A549 (cell line): ENCODE results near the gene SLC10A1. TPM values are rescaled to one million over a fixed set of nuclear protein-coding genes. Genes with fewer than 3 reads are reported as not detected.

Experiments
- ATAC-seq, 2 experiments: fragments of 200-7000 bp in 1 of 2; fragments of >200 bp in 1 of 2; cut with Nextera tagmentation in 1 of 2; cut with Tn5 transposase in 1 of 2; 3 replicates each; pipeline versions ENCODE4 v1.8.0 to v1.9.1; 2018 to 2020; ENCODE audit warnings: mild to moderate bottlenecking in 1 of 2, moderate library complexity in 1 of 2
- CTCF ChIA-PET: fragments of 300-600 bp; sonication (Branson Sonifier 250); formaldehyde crosslinking; extraction: SDS; loops from one replicate; lab custom pipeline; 2021; ENCODE audit warnings: antibody characterized with exemption, inconsistent platforms; lab: Yijun Ruan, JAX
- POLR2A ChIA-PET: fragments of 350-600 bp; formaldehyde crosslinking; extraction: SDS; loops from one replicate; lab custom pipeline; 2021; ENCODE audit warnings: antibody characterized with exemption, inconsistent platforms; lab: Yijun Ruan, JAX
- DNase-seq, 2 experiments: peaks; one replicate each; pipeline versions ENCODE4 v3.0.0 to v3.0.0-alpha.2; 2011 to 2016; ENCODE audit warnings: low read depth in 1 of 2, low spot score in 1 of 2
- FAIRE-seq: peaks from 2 replicates; lab custom pipeline; 2011; peaks lifted over from hg19 to GRCh38; lab: Jason Lieb, UNC
- H3K27ac ChIP-seq, 2 experiments: fragments of >200 bp; sonication (Bioruptor Twin); formaldehyde crosslinking; 3 replicates each; pipeline ENCODE4 v1.5.1; 2016 to 2017
- H3K4me1 ChIP-seq: fragments of >200 bp; sonication (Bioruptor Twin); formaldehyde crosslinking; 3 replicates; pipeline ENCODE4 v1.6.1; 2016
- H3K4me2 ChIP-seq: fragments of >200 bp; sonication (Bioruptor Twin); formaldehyde crosslinking; 3 replicates; pipeline ENCODE4 v1.6.1; 2016
- H3K4me3 ChIP-seq: fragments of >200 bp; sonication (Bioruptor Twin); formaldehyde crosslinking; 3 replicates; pipeline ENCODE4 v1.5.1; 2016
- H3K9me3 ChIP-seq: fragments of >200 bp; sonication (Bioruptor Twin); formaldehyde crosslinking; 3 replicates; pipeline ENCODE4 v1.6.1; 2016
- CHD2 ChIP-seq: fragments of 150-350 bp; IDR thresholded peaks from 2 replicates; pipeline ENCODE4 v1.6.1; 2014; ENCODE audit warnings: low read length; ENCODE audit not compliant: partially characterized antibody
- CTCF ChIP-seq: fragments of >200 bp; sonication (Bioruptor Twin); formaldehyde crosslinking; IDR thresholded peaks from 3 replicates; pipeline ENCODE4 v1.5.1; 2016
- E2F6 ChIP-seq: IDR thresholded peaks from 2 replicates; pipeline ENCODE4 v1.6.1; 2012; ENCODE audit warnings: low read depth, borderline replicate concordance
- EHF ChIP-seq: fragments of 250-450 bp; sonication (Bioruptor Pico); IDR thresholded peaks from 2 replicates; pipeline ENCODE4 v1.5.0; 2020; ENCODE audit warnings: mild to moderate bottlenecking
- EHMT2 ChIP-seq: fragments of 200-600 bp; sonication (generic); IDR thresholded peaks from 2 replicates; pipeline ENCODE4 v1.6.1; 2016; ENCODE audit warnings: antibody characterized with exemption, low read depth, mild to moderate bottlenecking, moderate library complexity
- ELK1 ChIP-seq: fragments of 150-350 bp; IDR thresholded peaks from 2 replicates; pipeline ENCODE4 v1.6.1; 2014; ENCODE audit warnings: low read depth, mild to moderate bottlenecking, low read length
- EP300 ChIP-seq, 2 experiments: fragments of >200 bp; sonication (Bioruptor Twin); formaldehyde crosslinking; IDR thresholded peaks; 2 replicates in 1 of 2; 3 replicates in 1 of 2; pipeline ENCODE4 v1.6.1; 2016 to 2017
- HDAC2 ChIP-seq: fragments of 200-600 bp; sonication (generic); IDR thresholded peaks from 2 replicates; pipeline ENCODE4 v1.6.1; 2016
- HES2 ChIP-seq: fragments of >200 bp; sonication (Bioruptor Twin); formaldehyde crosslinking; IDR thresholded peaks from 2 replicates; pipeline ENCODE4 v1.6.1; 2016
- HEYL ChIP-seq: fragments of 250-450 bp; sonication (Bioruptor Pico); IDR thresholded peaks from 2 replicates; pipeline ENCODE4 v1.8.0; 2021; ENCODE audit warnings: mild to moderate bottlenecking, moderate library complexity
- HOXA7 ChIP-seq: fragments of 250-450 bp; sonication (Bioruptor Pico); IDR thresholded peaks from 2 replicates; pipeline ENCODE4 v1.5.0; 2020; ENCODE audit warnings: mild to moderate bottlenecking, moderate library complexity
- HOXB13 ChIP-seq: fragments of 250-450 bp; sonication (Bioruptor Pico); IDR thresholded peaks from 2 replicates; pipeline ENCODE4 v1.5.0; 2020; ENCODE audit warnings: low read depth, mild to moderate bottlenecking, moderate library complexity
- KDM1A ChIP-seq: fragments of 200-600 bp; sonication (generic); IDR thresholded peaks from 2 replicates; pipeline ENCODE4 v1.6.1; 2016; ENCODE audit warnings: low read depth, mild to moderate bottlenecking
- KDM5A ChIP-seq: fragments of 200-600 bp; sonication (generic); IDR thresholded peaks from 2 replicates; pipeline ENCODE4 v1.6.1; 2016; ENCODE audit warnings: antibody characterized with exemption, mild to moderate bottlenecking
- MAFK ChIP-seq: fragments of 450-650 bp; IDR thresholded peaks from 2 replicates; pipeline ENCODE4 v1.6.1; 2014; ENCODE audit not compliant: partially characterized antibody
- MAX ChIP-seq: IDR thresholded peaks from 2 replicates; pipeline ENCODE4 v1.6.1; 2012
- MAZ ChIP-seq: fragments of 150-350 bp; IDR thresholded peaks from 2 replicates; pipeline ENCODE4 v1.6.1; 2014; ENCODE audit warnings: antibody characterized with exemption, low read depth, low read length, borderline replicate concordance
- NFE2L2 ChIP-seq: fragments of 150-350 bp; conservative IDR thresholded peaks from 2 replicates; pipeline ENCODE4 v1.6.1; 2014; ENCODE audit warnings: low read length
- NPAS2 ChIP-seq: fragments of 250-450 bp; sonication (Bioruptor Pico); IDR thresholded peaks from 2 replicates; pipeline ENCODE4 v1.8.0; 2022; ENCODE audit warnings: mild to moderate bottlenecking, moderate library complexity, borderline replicate concordance
- POLR2A ChIP-seq: IDR thresholded peaks from 2 replicates; pipeline ENCODE4 v1.6.1; 2012; ENCODE audit warnings: mild to moderate bottlenecking, low read length
- RAD21 ChIP-seq, 2 experiments: fragments of >200 bp in 1 of 2; sonication (Bioruptor Twin) in 1 of 2; formaldehyde crosslinking in 1 of 2; IDR thresholded peaks in 1 of 2; conservative IDR thresholded peaks in 1 of 2; 2 replicates in 1 of 2; 3 replicates in 1 of 2; pipeline ENCODE4 v1.6.1; 2012 to 2018; ENCODE audit warnings: inconsistent platforms in 1 of 2
- RFX5 ChIP-seq: fragments of 450-650 bp; IDR thresholded peaks from 2 replicates; pipeline ENCODE4 v1.7.1; 2014; ENCODE audit warnings: antibody characterized with exemption, mild to moderate bottlenecking, moderate library complexity
- RNF2 ChIP-seq: fragments of 200-600 bp; sonication (generic); IDR thresholded peaks from 2 replicates; pipeline ENCODE4 v1.6.1; 2016; ENCODE audit warnings: low read depth, mild to moderate bottlenecking, antibody characterized with exemption, moderate library complexity, borderline replicate concordance
- SMC3 ChIP-seq: fragments of >200 bp; sonication (Bioruptor Twin); formaldehyde crosslinking; IDR thresholded peaks from 3 replicates; pipeline ENCODE4 v1.6.1; 2018; ENCODE audit warnings: inconsistent platforms
- SREBF2 ChIP-seq: fragments of 450-650 bp; IDR thresholded peaks from 2 replicates; pipeline ENCODE4 v1.6.1; 2014; ENCODE audit warnings: mild to moderate bottlenecking, moderate library complexity
- ZSCAN20 ChIP-seq: fragments of 250-450 bp; sonication (Bioruptor Pico); IDR thresholded peaks from 2 replicates; pipeline ENCODE4 v1.8.0; 2022; ENCODE audit warnings: mild to moderate bottlenecking, moderate library complexity
- WGBS: methylation state at CpG from one replicate; pipeline ENCODE4 v1.1.6; 2017; ENCODE audit errors: missing lambda C conversion rate; 5-methylcytosine and 5-hydroxymethylcytosine counted together
- polyA plus RNA-seq, 4 experiments: library from polyadenylated mRNA; depleted of rRNA in 3 of 4; stranded (reverse); fragments of >200 nt; fragmentation: RNase III in 1 of 4; extraction: RNeasy Plus Mini Kit Qiagen cat#74134 plus additional on column Dnase treatment in 1 of 4; gene quantifications; 2 replicates in 3 of 4; 3 replicates in 1 of 4; pipeline ENCODE4 v1.2.3, GENCODE V29; 2011 to 2017

SLC10A1 gene
- polyA plus RNA-seq, 2 of the 4 experiments (the other 2 are of a cell fraction), result not detected

- no peaks in the 10 kb centered on the region for H3K4me1 ChIP-seq
- H3K4me2 ChIP-seq, result no peak overlapping the region
- POLR2A ChIA-PET, result no interaction called here
- peak in 1 of 2 experiments; percentile 46 for DNase-seq
- FAIRE-seq, result no peak
- H3K4me3 ChIP-seq, result no peak overlapping the region
- CTCF ChIA-PET, result interaction anchor here (0.9 to 15.3 kb wide), 6 partner anchors 10 to 505 kb away, joined by 4 to 199 read pairs (median 10); no protein-coding TSS in a partner anchor
- 0 out of 6 replicates have a peak, but pooled peaks have one; percentile 36 to 53 for ATAC-seq
- no peak overlapping the region for H3K27ac ChIP-seq
- WGBS, result 47% methylated on average over 9 of the region's 9 CpGs
- no peaks in the 10 kb centered on the region for H3K9me3 ChIP-seq
- TF ChIP-seq HDAC2 (no peak), HOXA7 (CRISPR knock-in tag) (no peak), HES2 (no peak), SMC3 (peak; percentile 33; the same call in 1 of the 3 replicates), E2F6 (no peak), NFE2L2 (no peak), RNF2 (no peak), RAD21 (conservative IDR thresholded peaks at IDR 0.05 in 1 of 2, IDR thresholded peaks at IDR 0.05 in 1 of 2) (peak; percentile 48 to 53; a peak in 3 of 5 replicates), CTCF (peak; percentile 34; the same call in 2 of the 3 replicates), NPAS2 (CRISPR knock-in tag) (no peak)
Observed at GRCh38 chr14:69812711-69813110, 15.7 kb upstream of the SLC10A1 start.

- H3K4me3 ChIP-seq, result no peak overlapping the region
- FAIRE-seq, result no peak
- no peak for TF ChIP-seq EHMT2
- TF ChIP-seq E2F6, result no peak
- TF ChIP-seq EHF (CRISPR knock-in tag), result no peak
- no peak for TF ChIP-seq SREBF2
- no peak for TF ChIP-seq MAZ
- TF ChIP-seq RFX5, result no peak
- TF ChIP-seq KDM5A, result no peak
- no peak for TF ChIP-seq KDM1A
- TF ChIP-seq MAX, result no peak
- TF ChIP-seq HOXA7 (CRISPR knock-in tag), result no peak
- TF ChIP-seq SMC3, result no peak
- TF ChIP-seq POLR2A, result no peak
- TF ChIP-seq EP300 (IDR thresholded peaks at IDR 0.05), result no peak
- no peak for TF ChIP-seq HOXB13 (CRISPR knock-in tag)
- no peak for TF ChIP-seq CHD2
- no peak for TF ChIP-seq MAFK
- TF ChIP-seq HDAC2, result no peak
- no peak for TF ChIP-seq HEYL
- TF ChIP-seq ZSCAN20 (CRISPR knock-in tag), result no peak
- TF ChIP-seq ELK1, result no peak
- H3K4me2 ChIP-seq, result no peak overlapping the region
- no peak for ATAC-seq
- ChIA-PET CTCF (interaction anchor here (0.7 to 2.4 kb wide), 3 partner anchors 13 to 262 kb away, joined by 3 to 12 read pairs (median 5); no protein-coding TSS in a partner anchor), POLR2A (no interaction called here)
- no peaks in the 10 kb centered on the region for H3K9me3 ChIP-seq
- 76% methylated on average over 10 of the region's 10 CpGs for WGBS
- 0 out of 3 replicates have a peak, but pooled peaks cover under 1% of the 10 kb centered on the region for H3K4me1 ChIP-seq
- no peak for DNase-seq
- no peak overlapping the region for H3K27ac ChIP-seq
Observed at GRCh38 chr14:69811868-69812252, 14.8 kb upstream of the SLC10A1 start.
